ENCODE results near the gene HIP1.

DNA sequence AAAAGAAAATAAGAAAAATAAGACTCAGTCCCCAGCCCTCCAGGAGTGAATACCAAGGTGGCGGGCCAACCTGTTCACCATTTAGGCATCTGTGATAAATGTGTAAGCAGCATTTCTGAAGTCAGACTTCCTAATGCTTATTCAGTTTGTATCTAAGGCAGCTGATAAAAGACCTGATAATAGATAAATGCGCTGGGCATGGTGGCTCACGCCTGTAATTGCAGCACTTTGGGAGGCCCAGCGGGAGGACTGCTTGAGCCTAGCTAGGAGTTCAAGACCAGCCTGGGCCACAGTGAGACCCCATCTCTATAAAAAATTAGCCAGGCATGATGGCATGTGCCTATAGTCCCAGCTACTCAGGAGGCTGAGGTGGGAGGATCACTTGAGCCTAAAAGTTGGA lies 143.0 kb downstream of the HIP1 start:
- TF ChIP-seq, protein P1, sequence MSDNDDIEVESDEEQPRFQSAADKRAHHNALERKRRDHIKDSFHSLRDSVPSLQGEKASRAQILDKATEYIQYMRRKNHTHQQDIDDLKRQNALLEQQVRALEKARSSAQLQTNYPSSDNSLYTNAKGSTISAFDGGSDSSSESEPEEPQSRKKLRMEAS (IDR thresholded peaks at IDR 0.05), result no peak
- TF ChIP-seq YY1 (IDR thresholded peaks at IDR 0.05; ENCODE audit: low read depth) (no peak), EP300 (IDR thresholded peaks at IDR 0.05; ENCODE audit: borderline replicate concordance) (no peak), FOXM1 (IDR thresholded peaks at IDR 0.05; ENCODE audit: borderline replicate concordance, low read depth) (no peak), TAF1 (IDR thresholded peaks at IDR 0.05; ENCODE audit: low read depth) (no peak), TCF12 (IDR thresholded peaks at IDR 0.05; ENCODE audit: low read depth) (no peak), RAD21 (IDR thresholded peaks at IDR 0.05; ENCODE audit: low read depth) (no peak), TEAD4 (IDR thresholded peaks at IDR 0.05) (no peak), EGR1 (IDR thresholded peaks at IDR 0.05) (no peak), CEBPB (IDR thresholded peaks at IDR 0.05) (no peak)

Measured in Ishikawa (cell line).